NCI-H2196 (cell line): Measurements from ENCODE around the gene CSRNP3.
A peak's percentile ranks its signal among the peaks of the same experiment; 100 is the strongest.

ENCODE experiments used
- DNase-seq: peaks from one replicate; lab custom pipeline; 2025; ENCODE audit not compliant: unreplicated experiment; lab: John Stamatoyannopoulos, UW

CSRNP3 gene

GRCh38 chr2:165539985-165540384 is 70.5 kb downstream of the CSRNP3 start:
- DNase-seq, result peak; percentile 56

- no peak for DNase-seq
Observed at GRCh38 chr2:165544897-165545296, 75.4 kb downstream of the CSRNP3 start.

- no peak for DNase-seq
Observed at GRCh38 chr2:165547900-165548299, 78.4 kb downstream of the CSRNP3 start.

- DNase-seq, result no peak
Observed at GRCh38 chr2:165549619-165550018, 80.1 kb downstream of the CSRNP3 start.

- no peak for DNase-seq
Observed at GRCh38 chr2:165558832-165559231, 89.3 kb downstream of the CSRNP3 start.

GRCh38 chr2:165560377-165560988 is 91.0 kb downstream of the CSRNP3 start:
- no peak for DNase-seq

- DNase-seq, result no peak
Observed at GRCh38 chr2:165561516-165561915, 92.0 kb downstream of the CSRNP3 start.

- DNase-seq, result no peak
Observed at GRCh38 chr2:165562233-165562632, 92.7 kb downstream of the CSRNP3 start.

- DNase-seq, result no peak
Observed at GRCh38 chr2:165563468-165564225, 94.1 kb downstream of the CSRNP3 start.

GRCh38 chr2:165566008-165566407 is 96.5 kb downstream of the CSRNP3 start:
- no peak for DNase-seq

GRCh38 chr2:165567273-165567672 is 97.8 kb downstream of the CSRNP3 start:
- peak; percentile 35 for DNase-seq

- DNase-seq, result peak; percentile 19
Observed at GRCh38 chr2:165568361-165568760, 98.9 kb downstream of the CSRNP3 start.

- DNase-seq, result no peak
Observed at GRCh38 chr2:165571477-165571876, 102.0 kb downstream of the CSRNP3 start.

- peak; percentile 64 for DNase-seq
Observed at GRCh38 chr2:165572151-165572550, 102.7 kb downstream of the CSRNP3 start.

- DNase-seq, result peak; percentile 80
Observed at GRCh38 chr2:165573534-165574461, 104.3 kb downstream of the CSRNP3 start.

- no peak for DNase-seq
Observed at GRCh38 chr2:165575044-165575615, 105.6 kb downstream of the CSRNP3 start.

- DNase-seq, result peak; percentile 21
Observed at GRCh38 chr2:165576409-165577154, 107.1 kb downstream of the CSRNP3 start.

GRCh38 chr2:165582409-165582808 is 112.9 kb downstream of the CSRNP3 start:
- no peak for DNase-seq

GRCh38 chr2:165582863-165583506 is 113.5 kb downstream of the CSRNP3 start:
- no peak for DNase-seq

GRCh38 chr2:165584126-165584654 is 114.7 kb downstream of the CSRNP3 start:
- DNase-seq, result no peak
